GM10266 (cell line): ENCODE results near the gene RSPH9.

ENCODE experiments used
- DNase-seq: peaks from one replicate; pipeline ENCODE4 v3.0.0; 2012; ENCODE audit errors: extremely low spot score
- TF ChIP-seq, protein P1 (sequence below): IDR thresholded peaks from 2 replicates; pipeline ENCODE4 v1.5.1; 2012; ENCODE audit warnings: mild to moderate bottlenecking, low read depth; ENCODE audit not compliant: control insufficient read depth, insufficient read depth; ENCODE audit errors: missing control alignments

Gene RSPH9

DNA sequence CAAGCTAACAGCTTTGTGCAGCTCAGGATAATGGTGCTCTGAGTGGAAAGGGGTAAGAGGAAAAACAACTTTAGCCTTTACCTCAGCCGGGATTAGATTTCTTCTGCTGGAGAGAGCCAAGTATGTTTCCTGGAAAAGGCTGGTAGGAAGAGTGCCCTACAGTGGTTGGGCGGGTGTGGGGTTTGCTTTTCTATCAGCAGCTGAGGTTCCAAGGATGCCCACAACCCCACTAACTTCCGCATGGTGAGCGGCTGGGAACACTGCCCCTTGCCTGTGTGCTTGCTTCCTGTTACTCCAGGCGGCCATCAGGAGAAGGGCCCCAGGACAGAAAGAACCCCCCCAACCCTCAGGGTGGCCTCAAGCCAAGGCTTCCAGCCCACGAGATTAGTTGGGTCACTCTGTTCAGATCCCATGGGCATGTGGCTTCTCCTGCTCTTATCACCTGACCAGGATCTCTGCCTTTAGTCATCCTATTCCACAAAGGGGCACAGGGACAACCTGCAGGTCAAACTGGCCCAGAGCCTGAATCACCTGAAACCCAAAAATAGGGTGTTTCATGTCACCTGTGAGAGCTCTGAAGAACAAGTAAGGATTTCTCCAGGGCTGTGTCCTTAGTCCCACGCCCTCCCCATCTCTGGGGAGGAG is 32.2 kb downstream of the RSPH9 start:
- TF ChIP-seq, protein P1, sequence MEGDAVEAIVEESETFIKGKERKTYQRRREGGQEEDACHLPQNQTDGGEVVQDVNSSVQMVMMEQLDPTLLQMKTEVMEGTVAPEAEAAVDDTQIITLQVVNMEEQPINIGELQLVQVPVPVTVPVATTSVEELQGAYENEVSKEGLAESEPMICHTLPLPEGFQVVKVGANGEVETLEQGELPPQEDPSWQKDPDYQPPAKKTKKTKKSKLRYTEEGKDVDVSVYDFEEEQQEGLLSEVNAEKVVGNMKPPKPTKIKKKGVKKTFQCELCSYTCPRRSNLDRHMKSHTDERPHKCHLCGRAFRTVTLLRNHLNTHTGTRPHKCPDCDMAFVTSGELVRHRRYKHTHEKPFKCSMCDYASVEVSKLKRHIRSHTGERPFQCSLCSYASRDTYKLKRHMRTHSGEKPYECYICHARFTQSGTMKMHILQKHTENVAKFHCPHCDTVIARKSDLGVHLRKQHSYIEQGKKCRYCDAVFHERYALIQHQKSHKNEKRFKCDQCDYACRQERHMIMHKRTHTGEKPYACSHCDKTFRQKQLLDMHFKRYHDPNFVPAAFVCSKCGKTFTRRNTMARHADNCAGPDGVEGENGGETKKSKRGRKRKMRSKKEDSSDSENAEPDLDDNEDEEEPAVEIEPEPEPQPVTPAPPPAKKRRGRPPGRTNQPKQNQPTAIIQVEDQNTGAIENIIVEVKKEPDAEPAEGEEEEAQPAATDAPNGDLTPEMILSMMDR, result no peak
- no peak for DNase-seq

GRCh38 chr6:43677759-43678158 is 32.9 kb downstream of the RSPH9 start:
- TF ChIP-seq, protein P1, result no peak
- no peak for DNase-seq

DNA sequence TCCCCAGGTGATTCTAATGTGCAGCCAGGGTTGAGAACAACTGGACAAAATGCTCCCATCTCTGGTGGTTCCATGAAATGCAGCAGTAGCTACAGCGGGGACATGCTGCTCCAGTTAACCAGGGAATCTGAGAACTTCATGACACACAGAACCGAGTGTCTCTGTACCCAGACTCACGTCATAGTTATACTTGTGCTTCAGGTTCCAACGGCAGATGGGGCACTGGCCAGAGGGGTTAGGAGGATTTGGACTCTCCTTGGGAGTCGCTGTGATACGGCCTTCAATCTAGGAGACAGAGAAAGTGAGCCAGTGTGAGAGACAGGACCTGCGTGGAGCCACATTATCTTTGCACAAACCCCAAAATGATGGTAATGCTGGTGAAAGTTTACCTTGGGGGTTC is 33.5 kb downstream of the RSPH9 start:
- no peak for DNase-seq
- TF ChIP-seq, protein P1, result no peak

GRCh38 chr6:43679057-43679456 is 34.2 kb downstream of the RSPH9 start:
- DNase-seq, result no peak
- TF ChIP-seq, protein P1, result no peak

- DNase-seq, result no peak
- TF ChIP-seq, protein P1, result no peak
These were observed 35.7 kb downstream of the RSPH9 start for GRCh38 chr6:43680308-43681200.

GRCh38 chr6:43681303-43681702 is 36.5 kb downstream of the RSPH9 start:
- DNase-seq, result no peak
- TF ChIP-seq, protein P1, result no peak
